Adrenal gland (tissue), 5 donors: ENCODE results near the gene DVL1.

Experiments used
- CTCF ChIP-seq, 6 experiments: fragments of 450-650 bp in 4 of 6; fragments of 200-600 bp in 2 of 6; sonication (generic) in 1 of 6; IDR thresholded peaks; 1 replicate in 5 of 6; 2 replicates in 1 of 6; pipeline versions ENCODE4 v1.5.1 to v1.8.0; 2016 to 2021; ENCODE audit warnings: antibody characterized with exemption in 6 of 6, mild to moderate bottlenecking in 2 of 6, moderate library complexity in 1 of 6
- POLR2A ChIP-seq, 2 donors: fragments of 450-650 bp; IDR thresholded peaks; one replicate each; pipeline ENCODE4 v1.6.1; 2017; ENCODE audit warnings: antibody characterized with exemption in 2 of 2, mild to moderate bottlenecking in 2 of 2, moderate library complexity in 1 of 2
- donor health status: DM: no; HTN: no; CAD: no.

GRCh38 chr1:1342584-1343115, 6.6 kb downstream of the DVL1 start:
- TF ChIP-seq CTCF (IDR thresholded peaks at IDR 0.05) (no peak), POLR2A (IDR thresholded peaks at IDR 0.05) (no peak)
